Erythroblast (primary cell): Measurements from ENCODE around the gene PIK3C2A.

Source experiments
- GATA1 ChIP-seq: IDR thresholded peaks from 2 replicates; pipeline ENCODE4 v1.6.1; 2011; ENCODE audit warnings: low read depth, mild to moderate bottlenecking, control low read depth, low read length, moderate library complexity
- POLR2A ChIP-seq: IDR thresholded peaks from 2 replicates; pipeline ENCODE4 v1.6.1; 2011; ENCODE audit warnings: mild to moderate bottlenecking, low read length

DNA sequence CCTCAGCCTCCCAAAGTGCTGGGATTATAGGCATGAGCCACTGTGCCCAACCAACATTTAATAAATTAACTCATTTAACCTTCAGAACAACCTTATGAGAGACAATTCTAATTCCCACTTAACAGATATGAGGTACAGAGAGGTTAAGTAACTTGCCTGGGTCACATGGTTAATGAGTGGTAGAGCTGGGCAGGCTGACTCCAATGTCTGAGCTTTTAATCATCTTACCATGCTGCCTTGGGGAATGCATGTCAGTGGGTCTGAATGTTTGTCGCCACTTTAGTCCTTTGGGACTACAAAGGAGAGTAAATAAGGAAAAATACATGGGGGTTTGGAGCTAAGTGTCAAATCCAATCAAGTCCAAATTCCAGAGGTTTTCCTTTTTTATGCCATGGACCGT, 11.2 kb upstream of the PIK3C2A start:
- TF ChIP-seq POLR2A (no peak), GATA1 (no peak)
